ENCODE data around the gene CASZ1. TPM values are rescaled to one million over a fixed set of nuclear protein-coding genes. Genes with fewer than 3 reads are reported as not detected.

CASZ1 gene
- total and polyA plus RNA-seq, 9 of the 15 experiments (the other 6 are each of a cell fraction or from before 2014, with no cell fraction given) = 0.01 to 4.0 (median 0.76) TPM; not detected in 1

DNA sequence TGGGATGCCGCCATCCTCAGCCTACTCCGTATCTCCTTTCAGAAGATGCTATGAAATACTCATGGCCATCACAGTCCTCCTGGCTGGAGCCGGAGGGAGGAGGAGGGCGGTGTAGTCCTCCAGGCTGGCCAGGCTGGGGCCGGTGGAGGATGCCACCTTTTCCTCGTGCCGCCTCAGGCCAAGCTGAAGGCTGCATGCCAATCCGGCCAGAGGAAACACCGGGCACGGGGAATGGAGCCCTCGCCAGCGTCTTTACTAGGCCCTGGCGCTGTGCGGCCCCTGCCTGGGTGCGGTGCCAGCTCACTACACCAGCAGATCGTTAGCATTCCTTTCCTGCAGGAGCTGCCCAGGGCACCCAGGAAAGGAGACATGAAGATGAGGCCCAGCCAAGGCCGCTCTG is 70.1 kb downstream of the CASZ1 start:
- DNase-seq (ENCODE audit: extremely low read depth in 1 of 4, low spot score in 3 of 4) (no peak), FAIRE-seq (no peak)
- H2AFZ ChIP-seq (ENCODE audit: low read depth, low read length) = no peak overlapping the region

GRCh38 chr1:10724948-10725847 is 71.2 kb downstream of the CASZ1 start:
- Histone ChIP-seq H3K9me1 (ENCODE audit: control insufficient read depth, insufficient read depth, low read length) (no peaks in the 10 kb centered on the region), H3K27me3 (ENCODE audit: control insufficient read depth in 2 of 2, insufficient read depth in 2 of 2, low read length in 2 of 2) (peaks cover 40 to 82% of the 10 kb centered on the region in 2 experiments), H3K9ac (ENCODE audit: insufficient read depth in 1 of 2, low read depth in 2 of 2, low read length in 2 of 2) (no peak overlapping the region), H3K4me3 (no peak overlapping the region), H2AFZ (ENCODE audit: low read depth, low read length) (no peak overlapping the region), H3K9me3 (replicated peaks; ENCODE audit: control insufficient read depth, insufficient read depth, low read depth, low read length) (no peaks in the 10 kb centered on the region), H3K4me1 (replicated peaks in 1 of 2; ENCODE audit: control insufficient read depth in 2 of 2, insufficient read depth in 2 of 2, low read length in 2 of 2) (peaks cover 0 to 13% of the 10 kb centered on the region in 2 experiments; a peak in 2 of 5 replicates), H3K79me2 (ENCODE audit: control insufficient read depth, insufficient read depth, low read length) (no peaks in the 10 kb centered on the region), H3K36me3 (ENCODE audit: control insufficient read depth, insufficient read depth, low read length) (no peaks in the 10 kb centered on the region), H3K27ac (ENCODE audit: extremely low read depth, low read depth, low read length) (no peak overlapping the region), H3K4me2 (ENCODE audit: insufficient read depth, low read length) (no peak overlapping the region), H4K20me1 (replicated peaks; ENCODE audit: control insufficient read depth, insufficient read depth, low read length) (peaks cover 20% of the 10 kb centered on the region)
- BruUV-seq (replicated peaks) = no TSS peak
- FAIRE-seq = no peak
- ChIA-PET CTCF (ENCODE audit: low intra/inter-chr PET ratio) (no interaction called here), POLR2A (interaction anchor here (0.7 to 1.0 kb wide), 2 partner anchors 11 to 12 kb away, joined by 5 read pairs; no protein-coding TSS in a partner anchor)
- in situ Hi-C loops (cut with MboI) = no loop called here
- intact Hi-C loops (cut with micrococcal nuclease) = no loop called here
- no peak for ATAC-seq
- no peak for DNase-seq (ENCODE audit: extremely low read depth in 1 of 4, low spot score in 3 of 4)
- 2% methylated on average over 21 of the region's 21 CpGs for WGBS (ENCODE audit: insufficient coverage, low coverage, missing lambda C conversion rate)
- TF ChIP-seq NCOA4 (IDR thresholded peaks at IDR 0.05; ENCODE audit: partially characterized antibody) = no peak
- no peak for TF ChIP-seq ZNF780A (CRISPR knock-in tag; IDR thresholded peaks at IDR 0.05)
- no peak for TF ChIP-seq CREB3L1 (IDR thresholded peaks at IDR 0.05; ENCODE audit: borderline replicate concordance, low read depth)
- no peak for TF ChIP-seq FOXA3 (CRISPR knock-in tag; conservative IDR thresholded peaks at IDR 0.05 in 1 of 2, IDR thresholded peaks at IDR 0.05 in 1 of 2)
- TF ChIP-seq TAF7 (tag; IDR thresholded peaks at IDR 0.05) = no peak
- TF ChIP-seq ZNF436 (CRISPR knock-in tag; IDR thresholded peaks at IDR 0.05) = no peak
- TF ChIP-seq, protein P1, sequence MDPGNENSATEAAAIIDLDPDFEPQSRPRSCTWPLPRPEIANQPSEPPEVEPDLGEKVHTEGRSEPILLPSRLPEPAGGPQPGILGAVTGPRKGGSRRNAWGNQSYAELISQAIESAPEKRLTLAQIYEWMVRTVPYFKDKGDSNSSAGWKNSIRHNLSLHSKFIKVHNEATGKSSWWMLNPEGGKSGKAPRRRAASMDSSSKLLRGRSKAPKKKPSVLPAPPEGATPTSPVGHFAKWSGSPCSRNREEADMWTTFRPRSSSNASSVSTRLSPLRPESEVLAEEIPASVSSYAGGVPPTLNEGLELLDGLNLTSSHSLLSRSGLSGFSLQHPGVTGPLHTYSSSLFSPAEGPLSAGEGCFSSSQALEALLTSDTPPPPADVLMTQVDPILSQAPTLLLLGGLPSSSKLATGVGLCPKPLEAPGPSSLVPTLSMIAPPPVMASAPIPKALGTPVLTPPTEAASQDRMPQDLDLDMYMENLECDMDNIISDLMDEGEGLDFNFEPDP (CRISPR knock-in tag; IDR thresholded peaks at IDR 0.05) = no peak

More for the DNA sequence above, 70.1 kb downstream of the CASZ1 start:
- in situ Hi-C loops (cut with MboI) (no loop called here), intact Hi-C loops (cut with micrococcal nuclease) (no loop called here)
- ATAC-seq = no peak
- no peak overlapping the region for H3K4me2 ChIP-seq (ENCODE audit: insufficient read depth, low read length)
- no peak overlapping the region for H3K4me3 ChIP-seq
- H3K27ac ChIP-seq (ENCODE audit: extremely low read depth, low read depth, low read length) = no peak overlapping the region
- H3K9me1 ChIP-seq (ENCODE audit: control insufficient read depth, insufficient read depth, low read length) = no peaks in the 10 kb centered on the region
- peak overlapping the region in 1 of 2 experiments; percentile 10; a peak in 2 of 4 replicates for H3K9ac ChIP-seq (ENCODE audit: insufficient read depth in 1 of 2, low read depth in 2 of 2, low read length in 2 of 2)
- no TSS peak for BruUV-seq (replicated peaks)
- H4K20me1 ChIP-seq (replicated peaks; ENCODE audit: control insufficient read depth, insufficient read depth, low read length) = peaks cover 20% of the 10 kb centered on the region
- no peaks in the 10 kb centered on the region for H3K36me3 ChIP-seq (ENCODE audit: control insufficient read depth, insufficient read depth, low read length)
- H3K4me1 ChIP-seq (replicated peaks in 1 of 2; ENCODE audit: control insufficient read depth in 2 of 2, insufficient read depth in 2 of 2, low read length in 2 of 2) = peaks cover 0 to 7% of the 10 kb centered on the region in 2 experiments; a peak in 2 of 5 replicates
- no peaks in the 10 kb centered on the region for H3K9me3 ChIP-seq (replicated peaks; ENCODE audit: control insufficient read depth, insufficient read depth, low read depth, low read length)
- WGBS (ENCODE audit: insufficient coverage, low coverage, missing lambda C conversion rate) = 5% methylated on average over 16 of the region's 17 CpGs
- POLR2A ChIA-PET = interaction anchor here (0.6 kb wide), 1 partner anchor 25 kb away, joined by 4 read pairs; no protein-coding TSS in a partner anchor
- TF ChIP-seq ZNF263 (CRISPR knock-in tag; IDR thresholded peaks at IDR 0.05; ENCODE audit: borderline replicate concordance) (peak; percentile 58; the same call in 1 of the 2 replicates), ADNP (tag; IDR thresholded peaks at IDR 0.05) (no peak)
- CTCF ChIA-PET (ENCODE audit: low intra/inter-chr PET ratio) = no interaction called here
- H3K79me2 ChIP-seq (ENCODE audit: control insufficient read depth, insufficient read depth, low read length) = no peaks in the 10 kb centered on the region
- peaks cover 36 to 71% of the 10 kb centered on the region in 2 experiments; a peak in 4 of 5 replicates for H3K27me3 ChIP-seq (ENCODE audit: control insufficient read depth in 2 of 2, insufficient read depth in 2 of 2, low read length in 2 of 2)
